ENCODE measurements around the gene CD7.

CD7 gene

GRCh38 chr17:82344175-82344907 lies 26.9 kb upstream of the CD7 start:
- Histone ChIP-seq H3K36me3 (ENCODE audit: control insufficient read depth, insufficient read depth, low read length) (no peaks in the 10 kb centered on the region), H3K4me3 (replicated peaks; ENCODE audit: low read depth, low read length) (no peak overlapping the region), H3K27me3 (replicated peaks; ENCODE audit: control insufficient read depth, insufficient read depth, low read length) (no peaks in the 10 kb centered on the region; the same call in 1 of the 2 replicates)
- DNase-seq (ENCODE audit: extremely low read depth, insufficient read length): no peak
- no peak for TF ChIP-seq CTCF (IDR thresholded peaks at IDR 0.05; ENCODE audit: insufficient read depth, low read length, poor library complexity, severe bottlenecking)

- no peak for TF ChIP-seq CTCF (IDR thresholded peaks at IDR 0.05; ENCODE audit: insufficient read depth, low read length, poor library complexity, severe bottlenecking)
- no peak overlapping the region for H3K4me3 ChIP-seq (replicated peaks; ENCODE audit: low read depth, low read length)
- no peaks in the 10 kb centered on the region; the same call in 1 of the 2 replicates for H3K27me3 ChIP-seq (replicated peaks; ENCODE audit: control insufficient read depth, insufficient read depth, low read length)
- no peak for DNase-seq (ENCODE audit: extremely low read depth, insufficient read length)
- no peaks in the 10 kb centered on the region for H3K36me3 ChIP-seq (ENCODE audit: control insufficient read depth, insufficient read depth, low read length)
Measured at GRCh38 chr17:82343560-82343959, 26.2 kb upstream of the CD7 start.

- DNase-seq (ENCODE audit: extremely low read depth, insufficient read length): no peak
- no peak for TF ChIP-seq CTCF (IDR thresholded peaks at IDR 0.05; ENCODE audit: insufficient read depth, low read length, poor library complexity, severe bottlenecking)
- H3K27me3 ChIP-seq (replicated peaks; ENCODE audit: control insufficient read depth, insufficient read depth, low read length): no peaks in the 10 kb centered on the region; the same call in 1 of the 2 replicates
- no peak overlapping the region for H3K4me3 ChIP-seq (replicated peaks; ENCODE audit: low read depth, low read length)
- no peaks in the 10 kb centered on the region for H3K36me3 ChIP-seq (ENCODE audit: control insufficient read depth, insufficient read depth, low read length)
Measured at GRCh38 chr17:82342361-82343079, 25.1 kb upstream of the CD7 start.

- Histone ChIP-seq H3K27me3 (replicated peaks; ENCODE audit: control insufficient read depth, insufficient read depth, low read length) (no peaks in the 10 kb centered on the region; the same call in 1 of the 2 replicates), H3K4me3 (replicated peaks; ENCODE audit: low read depth, low read length) (no peak overlapping the region), H3K36me3 (ENCODE audit: control insufficient read depth, insufficient read depth, low read length) (no peaks in the 10 kb centered on the region)
- no peak for DNase-seq (ENCODE audit: extremely low read depth, insufficient read length)
- TF ChIP-seq CTCF (IDR thresholded peaks at IDR 0.05; ENCODE audit: insufficient read depth, low read length, poor library complexity, severe bottlenecking): no peak
Measured at GRCh38 chr17:82339634-82340580, 22.5 kb upstream of the CD7 start.

- H3K27me3 ChIP-seq (replicated peaks; ENCODE audit: control insufficient read depth, insufficient read depth, low read length): no peaks in the 10 kb centered on the region
- H3K4me3 ChIP-seq (replicated peaks; ENCODE audit: low read depth, low read length): no peak overlapping the region
- H3K36me3 ChIP-seq (ENCODE audit: control insufficient read depth, insufficient read depth, low read length): no peaks in the 10 kb centered on the region
- DNase-seq (ENCODE audit: extremely low read depth, insufficient read length): no peak
- TF ChIP-seq CTCF (IDR thresholded peaks at IDR 0.05; ENCODE audit: insufficient read depth, low read length, poor library complexity, severe bottlenecking): no peak
Measured at GRCh38 chr17:82338858-82339633, 21.6 kb upstream of the CD7 start.
